ENCODE results near the gene MAP2K2. TPM values are rescaled to one million over a fixed set of nuclear protein-coding genes. Genes with fewer than 3 reads are reported as not detected.
"Not testable (repeated sequence)": the region's sequence is repeated elsewhere in the genome, so short reads cannot be mapped to it uniquely, and the experiment has no call there.

The MAP2K2 gene
- 203 and 204 TPM in 2 replicates for total RNA-seq (2014; rRNA removed; shearing (Covaris generic))

DNA sequence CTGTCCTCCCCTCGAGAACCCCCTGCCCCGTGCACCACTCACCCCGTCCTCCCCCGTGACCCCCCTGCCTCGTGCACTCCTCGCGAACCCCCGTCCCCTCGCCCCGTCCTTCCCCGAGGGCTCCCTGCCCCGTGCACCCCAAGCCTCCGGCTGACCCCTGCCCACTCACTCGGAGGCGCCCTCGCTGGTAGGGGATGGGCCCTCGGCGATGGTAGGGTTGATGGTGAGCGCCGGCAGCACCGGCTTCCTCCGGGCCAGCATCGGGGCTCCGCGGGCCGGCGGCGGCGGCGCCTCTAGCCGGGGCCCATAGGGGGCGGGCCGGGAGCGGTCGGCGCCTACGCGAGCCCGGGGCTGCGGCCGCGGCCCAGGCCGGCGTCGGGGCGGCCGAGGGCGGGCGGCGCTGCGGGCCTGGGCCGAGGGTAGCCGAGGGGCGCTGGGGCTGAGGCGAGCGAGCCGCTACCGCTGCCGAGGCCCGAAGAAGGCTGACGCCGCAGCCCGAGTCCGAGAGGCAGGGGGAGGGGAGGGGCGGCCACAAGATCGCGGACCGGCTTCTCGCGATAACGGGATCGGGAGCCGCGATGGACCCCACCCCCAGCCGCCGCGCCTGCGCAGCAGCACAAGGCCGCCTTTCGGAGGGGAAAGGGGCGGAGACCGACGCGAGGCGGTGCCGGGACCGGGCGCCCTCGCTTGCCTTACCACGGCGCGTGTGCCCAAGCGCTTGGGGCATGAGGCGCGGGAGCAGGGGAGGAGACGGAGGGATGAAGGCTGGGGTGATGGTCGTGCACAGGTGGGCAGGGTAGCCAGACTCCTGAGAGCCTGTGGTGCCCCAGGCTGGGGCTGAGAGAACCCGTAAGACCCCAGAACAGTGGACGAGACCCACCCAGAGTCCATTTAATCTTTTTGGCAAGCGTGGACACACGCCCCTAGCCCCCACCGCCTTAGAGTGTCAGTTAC is at the start of gene MAP2K2:
Gene MAP2K2, minus strand, starts transcription at position 508 of the 954 bp plus-strand sequence. Its CDS starts 247 bp downstream, at position 261.
- peak; percentile 83 for DNase-seq (ENCODE audit: low spot score)

DNA sequence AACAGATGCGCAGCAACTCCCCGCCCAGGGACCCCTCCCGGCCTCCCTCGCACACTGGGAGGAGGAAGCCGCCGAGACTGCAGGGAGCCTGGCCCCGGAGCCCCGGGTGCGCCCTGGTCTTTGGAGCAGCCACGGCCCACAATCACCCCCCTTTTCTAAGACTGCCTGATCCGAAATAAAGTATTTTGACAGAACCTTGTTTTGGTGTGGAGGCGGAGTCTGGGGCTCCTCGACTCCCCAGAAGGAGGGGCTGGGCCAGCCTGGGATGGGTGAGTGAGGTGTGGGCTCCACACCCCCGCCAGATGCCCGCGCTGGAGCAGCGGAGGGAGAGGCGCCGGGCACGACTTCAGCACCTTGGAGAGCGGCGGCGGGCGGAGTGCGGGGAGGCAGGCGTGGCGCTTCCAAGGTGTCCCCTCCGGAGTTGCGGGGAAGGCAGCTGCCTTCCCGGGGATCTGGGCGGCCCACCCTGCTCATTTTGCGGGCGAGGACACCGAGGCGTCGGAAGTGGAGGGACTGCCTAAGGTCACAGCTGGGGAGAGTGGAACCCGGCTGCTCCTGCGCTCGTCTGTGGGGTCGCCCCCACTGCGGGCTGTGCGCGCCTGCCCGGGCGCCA is 49.0 kb upstream of the MAP2K2 start:
- peak; percentile 38 for DNase-seq (ENCODE audit: low spot score)

DNA sequence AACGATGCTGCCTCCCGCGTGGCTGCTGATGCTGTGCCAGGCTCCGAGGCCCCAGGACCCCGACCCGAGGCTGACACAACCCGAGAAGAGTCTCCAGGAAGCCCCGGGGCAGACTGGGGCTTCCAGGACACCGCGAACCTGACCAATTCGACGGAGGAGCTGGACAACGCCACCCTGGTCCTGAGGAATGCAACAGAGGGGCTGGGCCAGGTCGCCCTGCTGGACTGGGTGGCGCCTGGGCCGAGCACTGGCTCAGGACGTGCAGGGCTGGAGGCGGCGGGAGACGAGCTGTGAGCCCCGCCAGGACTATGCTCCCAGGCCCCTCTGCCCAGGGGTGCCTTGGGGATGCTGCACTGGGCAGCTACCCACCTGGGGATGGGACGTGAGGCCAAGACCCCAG is 47.8 kb upstream of the MAP2K2 start:
- DNase-seq (ENCODE audit: low spot score), result no peak

DNA sequence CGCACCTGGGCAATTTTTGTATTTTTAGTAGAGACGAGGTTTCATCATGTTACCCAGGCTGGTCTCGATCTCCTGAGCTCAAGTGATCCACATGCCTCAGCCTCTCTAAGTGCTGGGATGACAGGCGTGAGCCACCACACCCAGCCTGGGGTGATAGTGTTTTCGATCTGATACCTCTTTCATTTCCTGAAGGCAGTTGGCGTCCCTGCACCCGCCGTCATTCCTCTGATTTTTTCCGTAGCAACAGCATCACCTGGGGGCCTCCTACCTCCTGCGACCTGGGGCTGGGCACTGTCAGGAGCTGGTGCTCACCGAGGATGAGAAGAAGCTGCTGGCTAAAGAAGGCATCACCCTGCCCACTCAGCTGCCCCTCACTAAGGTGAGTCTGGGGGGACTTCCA is 40.3 kb upstream of the MAP2K2 start:
- DNase-seq (ENCODE audit: low spot score), result no peak

DNA sequence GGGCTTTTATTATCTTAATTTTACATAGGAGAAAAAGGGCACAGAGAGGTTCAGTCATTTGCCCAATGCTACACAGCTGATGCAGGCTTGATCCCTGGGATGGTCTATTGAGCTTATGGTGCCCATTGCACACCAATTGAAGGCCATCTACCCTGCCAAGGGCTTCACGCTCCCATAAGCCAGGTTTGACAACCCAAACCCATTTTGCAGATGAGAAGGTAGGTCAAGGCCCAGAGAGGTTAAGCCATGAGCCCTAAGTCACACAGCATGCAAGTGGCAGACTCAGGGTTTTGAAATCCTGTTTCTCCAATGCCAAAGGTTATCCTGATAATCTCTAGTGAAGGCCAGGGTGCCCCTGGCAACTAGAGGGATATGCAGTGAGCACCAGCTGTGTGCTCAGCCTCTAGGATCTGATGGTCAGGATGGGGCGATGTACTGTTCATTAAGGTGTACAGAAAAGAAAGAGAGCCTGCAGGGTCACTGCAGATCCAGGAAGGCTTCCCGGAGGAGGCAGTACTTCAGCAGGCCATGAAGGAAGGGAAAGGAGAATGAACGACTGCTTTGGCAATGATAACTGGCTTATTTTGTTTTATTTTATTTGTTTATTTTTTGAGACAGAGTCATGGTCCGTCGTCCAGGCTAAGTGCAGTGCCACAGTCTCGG is 37.6 kb upstream of the MAP2K2 start:
- no peak for DNase-seq (ENCODE audit: low spot score)

DNA sequence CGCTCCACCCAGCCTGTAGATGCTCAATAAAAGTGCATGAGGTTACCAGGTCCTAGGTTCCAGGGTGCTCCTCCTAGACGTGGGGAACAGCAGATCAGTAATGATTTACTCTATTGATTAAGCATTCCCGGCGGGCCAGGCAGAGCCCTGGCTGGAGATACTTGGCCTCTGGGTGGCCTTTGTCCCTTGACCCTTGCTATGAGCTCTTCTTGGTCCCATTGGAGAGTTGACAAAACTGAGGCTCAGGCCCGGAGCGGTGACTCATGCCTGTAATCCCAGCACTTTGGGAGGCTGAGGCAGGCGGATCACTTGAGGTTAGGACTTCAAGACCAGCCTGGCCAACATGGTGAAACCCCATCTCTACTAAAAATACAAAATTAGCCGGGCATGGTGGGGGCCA is 34.0 kb upstream of the MAP2K2 start:
- DNase-seq (ENCODE audit: low spot score), result not testable (repeated sequence)

DNA sequence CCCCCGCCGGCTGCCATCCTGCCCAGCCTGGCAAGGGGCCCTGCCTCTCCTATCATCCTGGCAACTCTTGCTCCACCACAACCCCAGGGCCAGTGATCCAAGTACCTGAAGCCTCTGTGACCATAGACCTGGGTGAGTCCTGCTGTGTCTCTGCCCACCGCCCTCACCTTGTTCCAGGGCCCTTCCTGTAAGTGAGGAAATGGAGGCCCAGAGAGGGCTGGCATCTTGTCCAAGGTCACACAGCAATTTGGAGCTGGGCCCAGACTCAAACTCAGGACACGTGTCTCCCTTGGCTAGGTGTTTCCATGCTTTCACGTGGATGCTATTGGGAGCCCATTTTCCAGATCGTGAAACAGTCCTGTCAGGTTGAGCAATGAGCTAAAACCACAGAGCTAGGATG is 33.2 kb upstream of the MAP2K2 start:
- no peak for DNase-seq (ENCODE audit: low spot score)

DNA sequence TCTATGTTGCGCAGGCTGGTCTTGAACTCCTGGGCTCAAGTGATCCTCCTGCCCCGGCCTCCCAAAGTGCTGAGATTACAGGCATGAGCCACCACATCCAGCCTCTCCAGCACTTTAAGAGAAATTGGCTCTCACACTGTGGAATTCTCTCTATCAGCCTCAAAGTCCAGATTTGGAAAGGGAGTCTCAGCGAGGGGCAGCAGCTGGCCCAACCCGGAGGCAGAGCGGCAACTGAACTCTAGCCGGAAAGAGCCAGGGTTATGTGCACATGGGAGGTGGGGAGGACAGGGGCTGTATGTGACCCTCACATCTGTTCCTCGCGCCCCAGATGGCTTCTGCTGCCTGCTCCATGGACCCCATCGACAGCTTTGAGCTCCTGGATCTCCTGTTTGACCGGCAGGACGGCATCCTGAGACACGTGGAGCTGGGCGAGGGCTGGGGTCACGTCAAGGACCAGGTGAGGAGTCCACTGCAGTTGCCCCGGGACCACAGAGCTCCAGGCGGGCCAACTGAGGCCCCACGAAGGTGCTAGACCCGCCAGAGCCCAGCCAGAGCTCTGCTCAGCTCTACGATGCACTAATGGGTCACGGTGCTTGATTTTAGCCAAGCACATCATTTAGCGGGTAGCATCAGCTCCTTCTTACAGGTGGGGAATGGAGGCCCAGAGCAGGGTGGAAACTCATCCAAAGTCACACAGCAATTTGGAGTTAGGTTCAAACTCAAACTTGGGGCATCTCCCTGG is 30.8 kb upstream of the MAP2K2 start:
- no peak for DNase-seq (ENCODE audit: low spot score)

DNA sequence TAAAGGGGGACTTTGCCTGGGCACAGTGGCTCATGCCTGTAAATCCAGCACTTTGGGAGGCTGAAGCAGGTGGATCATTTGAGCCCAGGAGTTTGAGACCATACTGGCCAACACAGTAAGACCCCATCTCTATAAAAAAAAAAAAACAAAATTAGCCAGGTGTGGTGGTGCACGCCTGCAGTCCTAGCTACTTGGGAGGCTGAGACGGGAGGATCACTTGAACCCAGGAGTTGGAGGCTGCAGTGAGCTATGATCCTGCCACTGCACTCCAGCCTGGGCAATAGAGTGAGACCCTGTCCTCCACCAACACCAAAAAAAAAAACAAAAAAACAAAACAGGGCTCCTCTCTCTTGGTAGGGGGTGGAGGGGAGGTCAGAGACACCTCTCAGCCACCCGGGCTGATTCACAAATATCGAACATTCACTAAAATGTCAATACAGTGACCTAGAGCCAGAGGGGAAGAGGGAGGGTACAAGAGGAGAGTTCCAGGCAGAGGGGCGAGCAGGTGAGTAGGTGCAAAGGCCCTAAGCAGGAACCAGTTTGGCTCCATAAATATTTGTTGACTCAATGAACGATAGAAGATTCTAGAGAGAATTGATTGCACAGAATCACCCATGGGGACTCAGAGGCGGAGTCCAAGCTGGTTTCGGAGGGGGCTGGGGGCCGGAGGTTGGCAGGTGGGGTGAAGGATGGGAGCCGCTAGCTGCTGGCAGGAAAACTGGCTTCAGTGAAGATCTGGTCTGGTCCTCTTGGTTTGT is 28.5 kb upstream of the MAP2K2 start:
- DNase-seq (ENCODE audit: low spot score), result no peak

DNA sequence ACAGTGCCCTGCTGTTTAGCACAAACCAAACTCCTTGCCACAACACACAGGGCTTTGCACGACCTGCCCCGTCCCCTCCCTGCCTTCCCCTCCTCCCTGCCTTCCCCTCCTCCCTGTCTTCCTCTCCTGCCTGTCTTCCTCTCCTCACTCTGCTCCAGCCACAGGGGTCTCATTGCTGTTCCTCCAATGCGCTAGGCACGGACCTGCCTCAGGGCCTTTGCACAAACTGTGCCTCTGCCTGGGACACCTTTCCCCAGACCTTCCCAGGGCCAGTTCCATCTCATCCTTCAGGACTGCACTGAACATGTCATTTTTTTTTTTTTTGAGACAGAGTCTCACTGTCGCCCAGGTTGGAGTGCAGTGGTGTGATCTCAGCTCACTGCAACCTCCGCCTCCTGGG is 27.7 kb upstream of the MAP2K2 start:
- no peak for DNase-seq (ENCODE audit: low spot score)

DNA sequence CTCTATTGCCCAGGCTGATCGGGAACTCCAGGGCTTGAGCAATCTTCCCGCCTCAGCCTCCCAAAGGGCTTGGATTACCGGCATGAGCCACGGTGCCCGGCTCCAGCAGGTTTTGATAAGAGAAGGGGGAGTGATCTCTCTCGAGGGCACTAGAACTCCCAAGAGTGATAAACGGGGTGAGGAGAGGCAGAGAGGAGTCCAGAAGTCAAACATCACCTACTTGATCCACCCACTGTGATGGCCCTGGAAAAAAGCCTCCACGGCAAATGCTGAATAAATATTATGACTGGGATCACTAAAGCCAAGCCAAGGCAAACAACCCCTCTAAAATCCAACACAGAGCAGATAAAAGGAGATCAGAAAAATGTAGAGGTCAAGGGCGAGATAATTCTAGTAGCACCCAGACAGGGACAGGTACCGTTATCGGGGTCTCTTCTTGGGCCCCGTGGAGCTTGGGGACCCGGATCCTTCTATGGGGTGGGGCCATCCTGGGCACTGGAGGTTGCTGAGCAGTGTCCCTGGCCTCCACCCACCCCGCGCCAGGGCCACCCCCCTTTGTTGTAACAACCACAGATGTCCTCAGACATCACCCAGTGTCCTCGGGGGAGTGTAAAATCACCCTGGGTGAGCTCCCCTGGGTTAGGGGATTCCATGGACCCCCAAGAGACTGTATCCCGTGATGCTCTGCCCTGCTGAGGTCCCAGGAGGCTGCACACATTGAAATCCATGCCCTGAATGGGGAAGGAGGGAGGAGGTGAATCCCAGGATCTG is 25.8 kb upstream of the MAP2K2 start:
- DNase-seq (ENCODE audit: low spot score), result no peak

DNA sequence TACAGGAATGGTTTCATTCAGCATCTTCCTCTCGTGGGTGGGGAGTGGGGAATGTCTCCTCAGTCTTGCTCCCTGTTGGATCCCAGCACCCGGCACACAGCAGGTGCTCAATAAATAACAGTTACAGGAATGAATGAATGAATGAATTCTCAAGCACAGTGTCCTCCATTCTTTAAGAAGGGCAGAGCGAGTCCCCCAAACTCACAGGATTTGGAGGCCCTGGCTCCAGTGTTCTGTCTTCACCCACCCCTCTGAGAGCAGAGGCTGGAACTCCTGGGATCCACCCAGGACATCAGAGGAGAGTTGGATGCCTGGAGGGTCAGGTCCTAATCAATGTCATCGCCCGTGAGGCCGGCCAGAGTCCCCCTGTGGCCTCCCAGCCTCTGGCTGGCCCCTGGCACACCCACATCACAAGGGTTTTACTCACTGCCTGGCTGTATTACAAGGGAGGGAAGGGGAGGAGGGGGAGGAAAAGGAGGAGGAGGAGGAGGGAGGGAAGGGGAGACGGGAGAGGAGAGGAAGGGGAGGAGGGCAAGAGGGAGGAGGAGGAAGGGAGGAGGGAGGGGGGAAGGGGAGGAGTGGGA is 20.8 kb upstream of the MAP2K2 start:
- DNase-seq (ENCODE audit: low spot score), result peak; percentile 86

DNA sequence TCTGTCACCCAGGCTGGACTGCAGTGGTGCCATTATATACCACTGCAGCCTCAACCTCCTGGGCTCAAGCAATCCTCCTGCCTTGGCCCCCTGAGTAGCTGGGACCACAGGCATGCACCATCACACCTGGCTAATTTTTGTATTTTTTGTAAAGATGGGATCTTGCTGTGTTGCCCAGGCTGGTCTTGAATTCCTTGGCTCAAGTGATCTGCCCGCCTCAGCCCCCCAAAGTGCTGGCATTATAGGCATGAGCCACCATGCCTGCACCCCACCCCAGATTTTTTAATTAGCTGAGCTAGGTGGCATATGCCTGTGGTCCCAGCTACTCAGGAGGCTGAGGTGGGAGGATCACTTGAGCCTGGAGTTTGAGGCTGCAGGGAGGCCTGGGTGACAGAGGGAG is 19.0 kb upstream of the MAP2K2 start:
- not testable (repeated sequence) for DNase-seq (ENCODE audit: low spot score)

DNA sequence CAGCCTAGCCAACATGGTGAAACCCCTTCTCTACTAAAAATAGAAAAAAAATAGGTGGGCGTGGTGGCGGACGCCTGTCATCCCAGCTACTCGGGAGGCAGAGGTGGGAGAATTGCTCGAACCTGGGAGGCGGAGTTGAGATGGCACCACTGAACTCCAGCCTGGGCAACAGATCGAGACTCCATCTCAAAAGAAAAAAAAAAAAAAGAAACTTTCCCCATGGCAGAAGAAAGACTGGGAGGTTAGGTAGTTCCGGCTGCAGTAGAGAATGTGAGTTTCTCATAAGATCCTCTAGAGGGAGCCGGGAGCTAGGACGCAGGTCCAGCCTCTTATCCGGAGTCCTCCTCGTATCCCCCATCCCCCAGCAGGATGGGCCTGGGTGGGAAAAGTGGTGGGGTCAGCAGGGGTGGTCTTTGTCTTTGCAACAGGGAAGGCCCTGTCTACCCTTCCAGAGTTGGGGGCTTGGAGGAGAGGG is 16.4 kb upstream of the MAP2K2 start:
- DNase-seq (ENCODE audit: low spot score), result peak; percentile 85

DNA sequence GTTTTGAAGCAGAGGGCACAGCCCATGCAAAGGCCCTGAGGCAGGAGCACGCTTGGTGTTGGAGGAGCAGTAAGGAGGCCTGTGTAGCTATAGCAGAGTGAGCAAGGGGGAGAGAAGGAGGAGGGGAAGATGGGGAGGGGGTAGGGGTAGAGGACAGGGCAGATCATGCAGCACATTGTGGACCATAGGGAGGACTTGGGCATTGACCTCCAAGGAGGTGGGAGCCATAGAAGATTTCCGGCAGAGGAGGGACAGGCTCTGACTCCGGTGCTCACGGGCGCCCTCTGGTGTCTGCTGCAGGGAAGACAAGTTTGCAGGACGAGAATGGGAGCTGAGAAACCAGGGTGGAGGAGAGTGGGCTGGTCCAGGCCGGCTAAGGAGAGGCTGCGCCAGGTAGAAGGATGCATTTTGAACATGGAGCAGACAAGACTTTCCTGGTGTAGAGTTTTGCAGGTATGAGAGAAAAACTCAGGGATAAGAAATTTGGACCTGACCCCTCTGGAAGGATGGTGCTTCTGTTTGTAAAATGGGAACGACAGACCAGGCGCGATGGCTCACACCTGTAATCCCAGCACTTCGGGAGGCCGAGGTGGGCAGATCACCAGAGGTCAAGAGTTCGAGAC is 15.8 kb upstream of the MAP2K2 start:
- DNase-seq (ENCODE audit: low spot score), result peak; percentile 60

DNA sequence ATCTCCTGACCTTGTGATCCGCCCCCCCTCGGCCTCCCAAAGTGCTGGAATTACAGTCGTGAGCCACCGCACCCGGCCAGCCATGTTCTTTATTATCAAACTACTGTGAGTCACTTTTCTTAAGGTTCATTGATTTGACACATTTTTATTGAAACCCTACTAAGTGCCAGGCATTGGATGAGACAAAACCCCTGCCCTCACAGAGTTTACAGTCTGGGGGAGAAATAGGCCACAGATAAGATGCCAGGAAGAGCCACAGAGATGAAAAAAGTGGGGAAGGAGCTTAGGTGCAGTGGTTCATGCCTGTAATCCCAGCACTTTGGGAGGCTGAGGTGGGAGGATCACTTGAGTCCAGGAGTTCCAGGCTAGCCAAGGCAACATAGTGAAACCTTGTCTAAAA is 14.5 kb upstream of the MAP2K2 start:
- DNase-seq (ENCODE audit: low spot score), result no peak

DNA sequence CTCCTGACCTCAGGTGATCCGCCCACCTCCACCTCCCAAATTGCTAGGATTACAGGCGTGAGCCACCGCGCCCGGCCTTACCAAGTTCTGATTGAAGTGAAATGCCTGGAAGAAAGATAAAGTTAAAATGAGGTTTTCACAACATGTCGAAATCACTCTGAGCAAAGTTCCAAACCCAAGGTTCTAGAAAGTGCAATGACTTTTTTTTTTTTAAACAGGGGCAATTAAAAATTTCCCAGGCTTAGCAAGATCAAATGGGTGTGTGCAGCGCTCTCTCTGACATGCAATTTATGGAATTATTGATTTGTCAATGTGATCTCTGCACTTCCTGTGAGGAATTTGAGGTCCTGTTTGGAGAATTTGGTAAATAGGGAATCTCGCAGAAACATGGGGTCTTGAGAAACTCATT is 12.8 kb upstream of the MAP2K2 start:
- no peak for DNase-seq (ENCODE audit: low spot score)

DNA sequence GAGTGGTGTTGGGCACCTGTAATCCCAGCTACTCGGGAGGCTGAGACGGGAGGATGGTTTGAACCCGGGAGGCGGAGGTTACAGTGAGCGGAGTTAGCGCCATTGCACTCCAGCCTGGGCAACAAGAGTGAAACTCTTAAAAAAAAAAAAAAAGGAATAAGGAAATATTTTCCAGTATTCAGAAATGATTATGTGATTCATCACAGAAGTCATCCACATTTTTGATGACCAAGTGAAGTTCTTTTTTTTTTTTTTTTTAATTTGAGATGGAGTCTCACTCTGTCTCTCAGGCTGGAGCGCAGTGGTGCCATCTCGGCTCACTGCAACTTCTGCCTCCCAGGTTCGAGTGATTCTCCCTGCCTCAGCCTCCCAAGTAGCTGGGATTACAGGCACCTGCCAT is 11.5 kb upstream of the MAP2K2 start:
- DNase-seq (ENCODE audit: low spot score), result not testable (repeated sequence)

DNA sequence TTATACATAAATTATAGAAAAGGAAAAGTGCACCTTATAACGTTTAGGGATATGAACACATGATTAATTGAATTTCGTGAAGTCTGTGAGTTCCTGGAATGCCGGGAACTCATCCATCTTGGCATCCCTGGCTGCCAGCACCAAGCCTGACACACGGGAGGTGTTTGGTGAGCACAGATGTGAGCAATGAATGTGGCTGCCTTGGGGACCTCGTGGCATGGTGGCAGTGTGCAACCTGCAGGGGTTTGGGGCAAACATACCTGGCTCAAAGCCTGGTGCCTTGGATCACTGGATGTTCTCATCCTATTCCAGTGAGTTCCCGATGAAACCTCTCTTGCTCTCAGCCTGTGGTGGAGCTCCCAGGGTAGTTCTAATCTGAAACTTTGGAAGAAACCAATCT is 10.4 kb upstream of the MAP2K2 start:
- DNase-seq (ENCODE audit: low spot score), result no peak

Data from A172 (cell line).